ENCODE results near the gene OR11G2. TPM values are rescaled to one million over a fixed set of nuclear protein-coding genes. Genes with fewer than 3 reads are reported as not detected.

The OR11G2 gene
- total and polyA plus RNA-seq, 2 experiments from 2014 or later, result not detected

- H3K36me3 Mint-ChIP-seq (ENCODE audit: low read depth), result peaks cover 39% of the 10 kb centered on the region; the same call in 2 of the 3 replicates
- H3K4me2 ChIP-seq, result no peak overlapping the region
- no peaks in the 10 kb centered on the region for H3K9me2 ChIP-seq (ENCODE audit: insufficient read depth)
- no peak overlapping the region for H3K4me3 Mint-ChIP-seq
- H3K27ac Mint-ChIP-seq, result no peak overlapping the region
- ATAC-seq, result no peak
- peaks cover 2% of the 10 kb centered on the region for H3K27me3 Mint-ChIP-seq (ENCODE audit: insufficient read depth, low read depth, poor library complexity)
- H3K79me2 ChIP-seq (replicated peaks; ENCODE audit: insufficient read depth), result no peaks in the 10 kb centered on the region
- TF ChIP-seq JUNB (IDR thresholded peaks at IDR 0.05; ENCODE audit: unreplicated experiment), result no peak
- no peak for TF ChIP-seq ZNF331 (CRISPR knock-in tag; IDR thresholded peaks at IDR 0.05; ENCODE audit: low read depth)
- no peak for TF ChIP-seq REST (IDR thresholded peaks at IDR 0.05; ENCODE audit: unreplicated experiment)
- no peak for TF ChIP-seq EZH2 (IDR thresholded peaks at IDR 0.05; ENCODE audit: low read depth, unreplicated experiment)
- TF ChIP-seq STAT1 (IDR thresholded peaks at IDR 0.05; ENCODE audit: unreplicated experiment), result no peak
- TF ChIP-seq EZH2phosphoT487 (IDR thresholded peaks at IDR 0.05; ENCODE audit: unreplicated experiment), result no peak
- TF ChIP-seq CREB1 (CRISPR knock-in tag; IDR thresholded peaks at IDR 0.05; ENCODE audit: low read depth), result no peak
- TF ChIP-seq ZNF462 (CRISPR knock-in tag; IDR thresholded peaks at IDR 0.05), result no peak
- TF ChIP-seq POLR2AphosphoS5 (IDR thresholded peaks at IDR 0.05; ENCODE audit: low read depth), result no peak
- no peak for TF ChIP-seq ZNF114 (CRISPR knock-in tag; IDR thresholded peaks at IDR 0.05)
- TF ChIP-seq CTCF (conservative IDR thresholded peaks at IDR 0.05; ENCODE audit: low read depth in 2 of 2), result no peak
- TF ChIP-seq NANOG (IDR thresholded peaks at IDR 0.05; ENCODE audit: borderline replicate concordance), result no peak
- TF ChIP-seq ETS1 (IDR thresholded peaks at IDR 0.05), result no peak
- no peak for DNase-seq (ENCODE audit: low spot score)
- H3K4me1 ChIP-seq (ENCODE audit: insufficient read depth), result no peaks in the 10 kb centered on the region
- H3K36me3 ChIP-seq (ENCODE audit: insufficient read depth), result peaks cover 8% of the 10 kb centered on the region; the same call in 1 of the 2 replicates
- H3K27ac ChIP-seq (ENCODE audit: low read depth), result no peak overlapping the region
- no peak overlapping the region for H3K4me3 ChIP-seq
- peaks cover 88% of the 10 kb centered on the region for H3K9me3 Mint-ChIP-seq
- H2AFZ ChIP-seq, result no peak overlapping the region
- no peaks in the 10 kb centered on the region for H3F3A ChIP-seq (replicated peaks; ENCODE audit: low read depth)
- no peaks in the 10 kb centered on the region for H4K20me1 ChIP-seq (replicated peaks; ENCODE audit: insufficient read depth)
- H3K27me3 ChIP-seq (ENCODE audit: insufficient read depth), result no peaks in the 10 kb centered on the region
- no peaks in the 10 kb centered on the region for H3K4me1 Mint-ChIP-seq
Measured at GRCh38 chr14:20197459-20197858, 6.8 kb downstream of the OR11G2 start.
